OCI-LY3 (cell line): ENCODE measurements around the gene KCNH6.

Experiments
- H2AFZ ChIP-seq: fragments of 200-600, 300-600 bp; shearing (Covaris generic); 2 replicates; pipeline ENCODE4 v1.6.0; 2014; ENCODE audit warnings: antibody characterized with exemption, low read depth, low read length
- H3K27ac ChIP-seq: fragments of 200-600, 300-600 bp; sonication (generic); 2 replicates; pipeline ENCODE4 v1.5.1; 2014; ENCODE audit warnings: mild to moderate bottlenecking, low read length, moderate library complexity, mixed read lengths
- H3K27me3 ChIP-seq: fragments of 200-600, 300-600 bp; sonication (generic); 2 replicates; pipeline ENCODE4 v1.6.1; 2014; ENCODE audit warnings: low read depth, low read length, mixed read lengths
- H3K36me3 ChIP-seq: fragments of 200-600, 300-600 bp; sonication (generic); replicated peaks from 2 replicates; pipeline ENCODE3; 2014; ENCODE audit warnings: low read depth, low read length, mixed read lengths
- H3K4me1 ChIP-seq: fragments of 300-600, 200-600 bp; sonication (generic); 2 replicates; pipeline ENCODE4 v1.6.1; 2014; ENCODE audit warnings: low read length, mixed read lengths
- H3K4me2 ChIP-seq: fragments of 200-600, 300-600 bp; sonication (generic); 2 replicates; pipeline ENCODE4 v1.6.1; 2014; ENCODE audit warnings: low read length, mixed read lengths
- H3K4me3 ChIP-seq: fragments of 300-600, 200-600 bp; sonication (generic); 2 replicates; pipeline ENCODE4 v1.5.1; 2014; ENCODE audit warnings: antibody characterized with exemption, mild to moderate bottlenecking, low read length, moderate library complexity
- H3K79me2 ChIP-seq: fragments of 300-600, 200-600 bp; shearing (Covaris generic); 2 replicates; pipeline ENCODE4 v1.6.1; 2014; ENCODE audit warnings: mild to moderate bottlenecking, low read length, mixed read lengths
- H3K9ac ChIP-seq: fragments of 300-600, 200-600 bp; shearing (Covaris generic); 2 replicates; pipeline ENCODE4 v1.6.0; 2014; ENCODE audit warnings: mild to moderate bottlenecking, low read length, moderate library complexity
- H3K9me3 ChIP-seq: fragments of 200-600, 300-600 bp; shearing (Covaris generic); 2 replicates; pipeline ENCODE4 v1.6.1; 2014; ENCODE audit warnings: low read length, mixed read lengths; ENCODE audit not compliant: insufficient read depth
- H4K20me1 ChIP-seq: fragments of 200-600, 300-600 bp; sonication (generic); 2 replicates; pipeline ENCODE4 v1.6.1; 2016; ENCODE audit warnings: low read length, mixed read lengths; ENCODE audit not compliant: insufficient read depth
- CTCF ChIP-seq: fragments of 200-600, 300-600 bp; sonication (generic); IDR thresholded peaks from 2 replicates; pipeline ENCODE4 v1.5.1; 2014; ENCODE audit warnings: antibody characterized with exemption, low read length, low read depth
- EZH2phosphoT487 ChIP-seq: fragments of 200-600 bp; shearing (Covaris generic); IDR thresholded peaks from 2 replicates; pipeline ENCODE4 v1.6.1; 2018; ENCODE audit warnings: antibody characterized with exemption, mixed run types, low read depth

Gene KCNH6

GRCh38 chr17:63512388-63512787, 10.8 kb upstream of the KCNH6 start:
- Histone ChIP-seq H3K4me1 (no peaks in the 10 kb centered on the region), H3K36me3 (no peaks in the 10 kb centered on the region), H3K4me3 (no peak overlapping the region), H3K27ac (no peak overlapping the region), H3K9me3 (no peaks in the 10 kb centered on the region), H4K20me1 (no peaks in the 10 kb centered on the region), H3K4me2 (no peak overlapping the region), H3K79me2 (no peaks in the 10 kb centered on the region), H2AFZ (no peak overlapping the region), H3K27me3 (peaks cover 17% of the 10 kb centered on the region), H3K9ac (no peak overlapping the region)
- no peak for TF ChIP-seq CTCF
- no peak for TF ChIP-seq EZH2phosphoT487

GRCh38 chr17:63512896-63513644, 10.1 kb upstream of the KCNH6 start:
- Histone ChIP-seq H3K79me2 (no peaks in the 10 kb centered on the region), H3K4me1 (no peaks in the 10 kb centered on the region), H3K27me3 (peaks cover 21% of the 10 kb centered on the region), H3K9ac (no peak overlapping the region), H4K20me1 (no peaks in the 10 kb centered on the region), H3K4me3 (no peak overlapping the region), H3K36me3 (no peaks in the 10 kb centered on the region), H3K4me2 (no peak overlapping the region), H2AFZ (no peak overlapping the region), H3K9me3 (no peaks in the 10 kb centered on the region), H3K27ac (no peak overlapping the region)
- TF ChIP-seq EZH2phosphoT487: no peak
- TF ChIP-seq CTCF: no peak

- Histone ChIP-seq H3K4me1 (no peaks in the 10 kb centered on the region), H3K36me3 (no peaks in the 10 kb centered on the region), H3K79me2 (no peaks in the 10 kb centered on the region), H3K4me2 (no peak overlapping the region), H3K4me3 (no peak overlapping the region), H3K27me3 (peaks cover 21% of the 10 kb centered on the region), H3K27ac (no peak overlapping the region), H2AFZ (no peak overlapping the region), H4K20me1 (no peaks in the 10 kb centered on the region), H3K9me3 (no peaks in the 10 kb centered on the region), H3K9ac (no peak overlapping the region)
- no peak for TF ChIP-seq CTCF
- TF ChIP-seq EZH2phosphoT487: no peak
These were observed 8.7 kb upstream of the KCNH6 start for GRCh38 chr17:63514477-63514876.

GRCh38 chr17:63514974-63515373, 8.2 kb upstream of the KCNH6 start:
- no peak overlapping the region for H3K27ac ChIP-seq
- H3K9me3 ChIP-seq: no peaks in the 10 kb centered on the region
- H3K9ac ChIP-seq: no peak overlapping the region
- no peak overlapping the region for H3K4me2 ChIP-seq
- H3K27me3 ChIP-seq: peaks cover 21% of the 10 kb centered on the region
- H4K20me1 ChIP-seq: no peaks in the 10 kb centered on the region
- TF ChIP-seq EZH2phosphoT487 (no peak), CTCF (no peak)
- no peak overlapping the region for H3K4me3 ChIP-seq
- no peaks in the 10 kb centered on the region for H3K36me3 ChIP-seq
- no peaks in the 10 kb centered on the region for H3K79me2 ChIP-seq
- no peaks in the 10 kb centered on the region for H3K4me1 ChIP-seq
- H2AFZ ChIP-seq: no peak overlapping the region
